MM.1S (cell line): ENCODE results near the gene PPP1R9B.

Source experiments
- DNase-seq: peaks from one replicate; pipeline ENCODE4 v3.0.0-alpha.2; 2015
- H2AFZ ChIP-seq: fragments of 300-600 bp; sonication (generic); 2 replicates; pipeline ENCODE4 v1.6.0; 2016; ENCODE audit warnings: antibody characterized with exemption, low read length
- H3F3A ChIP-seq: fragments of 300-600 bp; sonication (generic); 2 replicates; pipeline ENCODE4 v1.6.1; 2016; ENCODE audit warnings: mild to moderate bottlenecking, antibody characterized with exemption, low read length, moderate library complexity, mixed read lengths; ENCODE audit not compliant: insufficient read depth
- H3K27ac ChIP-seq: fragments of 300-600 bp; sonication (generic); 2 replicates; pipeline ENCODE4 v1.5.1; 2016; ENCODE audit warnings: mild to moderate bottlenecking, low read length
- H3K27me3 ChIP-seq: fragments of 300-600 bp; sonication (generic); replicated peaks from 2 replicates; pipeline ENCODE4 v1.6.0; 2016; ENCODE audit warnings: low read length; ENCODE audit not compliant: insufficient read depth
- H3K36me3 ChIP-seq: fragments of 300-600 bp; sonication (generic); replicated peaks from 2 replicates; pipeline ENCODE4 v1.6.1; 2016; ENCODE audit warnings: mild to moderate bottlenecking, low read length, mixed read lengths; ENCODE audit not compliant: insufficient read depth
- H3K4me1 ChIP-seq: fragments of 300-600 bp; sonication (generic); 2 replicates; pipeline ENCODE4 v1.6.1; 2016; ENCODE audit warnings: low read length, mixed read lengths
- H3K4me2 ChIP-seq: fragments of 300-600 bp; sonication (generic); 2 replicates; pipeline ENCODE4 v1.6.0; 2016; ENCODE audit warnings: low read depth, low read length
- H3K4me3 ChIP-seq: fragments of 300-600 bp; sonication (generic); 2 replicates; pipeline ENCODE4 v1.5.1; 2016; ENCODE audit warnings: low read length, mixed read lengths
- H3K79me2 ChIP-seq: fragments of 300-600 bp; sonication (generic); 2 replicates; pipeline ENCODE4 v1.6.1; 2016; ENCODE audit warnings: mixed run types, low read length, mixed read lengths
- H3K9ac ChIP-seq: fragments of 300-600 bp; sonication (generic); 2 replicates; pipeline ENCODE4 v1.6.1; 2016; ENCODE audit warnings: low read length, mixed read lengths
- H3K9me2 ChIP-seq: fragments of 300-600 bp; sonication (generic); replicated peaks from 2 replicates; pipeline ENCODE4 v1.6.1; 2016; ENCODE audit warnings: mild to moderate bottlenecking, low read length, mixed read lengths; ENCODE audit not compliant: insufficient read depth
- H3K9me3 ChIP-seq: fragments of 300-600 bp; sonication (generic); replicated peaks from 2 replicates; pipeline ENCODE4 v1.6.1; 2016; ENCODE audit warnings: mild to moderate bottlenecking, low read length, mixed read lengths; ENCODE audit not compliant: insufficient read depth
- H4K20me1 ChIP-seq: fragments of 300-600 bp; sonication (generic); 2 replicates; pipeline ENCODE4 v1.6.1; 2016; ENCODE audit warnings: mild to moderate bottlenecking, low read length, moderate library complexity, mixed read lengths; ENCODE audit not compliant: insufficient read depth
- EZH2 ChIP-seq: fragments of 300-600 bp; sonication (generic); optimal IDR thresholded peaks from 2 replicates; pipeline ENCODE3; 2017; ENCODE audit warnings: low read depth, mild to moderate bottlenecking, antibody characterized with exemption, low read length, mixed read lengths
- EZH2phosphoT487 ChIP-seq: fragments of 300-600 bp; sonication (generic); IDR thresholded peaks from 2 replicates; pipeline ENCODE4 v1.6.1; 2018; ENCODE audit warnings: antibody characterized with exemption, low read length
- TF ChIP-seq, protein P1 (sequence below): fragments of 300-600 bp; sonication (generic); IDR thresholded peaks from 2 replicates; pipeline ENCODE4 v1.5.1; 2016; ENCODE audit warnings: antibody characterized with exemption, low read length, mixed read lengths

The PPP1R9B gene

DNA sequence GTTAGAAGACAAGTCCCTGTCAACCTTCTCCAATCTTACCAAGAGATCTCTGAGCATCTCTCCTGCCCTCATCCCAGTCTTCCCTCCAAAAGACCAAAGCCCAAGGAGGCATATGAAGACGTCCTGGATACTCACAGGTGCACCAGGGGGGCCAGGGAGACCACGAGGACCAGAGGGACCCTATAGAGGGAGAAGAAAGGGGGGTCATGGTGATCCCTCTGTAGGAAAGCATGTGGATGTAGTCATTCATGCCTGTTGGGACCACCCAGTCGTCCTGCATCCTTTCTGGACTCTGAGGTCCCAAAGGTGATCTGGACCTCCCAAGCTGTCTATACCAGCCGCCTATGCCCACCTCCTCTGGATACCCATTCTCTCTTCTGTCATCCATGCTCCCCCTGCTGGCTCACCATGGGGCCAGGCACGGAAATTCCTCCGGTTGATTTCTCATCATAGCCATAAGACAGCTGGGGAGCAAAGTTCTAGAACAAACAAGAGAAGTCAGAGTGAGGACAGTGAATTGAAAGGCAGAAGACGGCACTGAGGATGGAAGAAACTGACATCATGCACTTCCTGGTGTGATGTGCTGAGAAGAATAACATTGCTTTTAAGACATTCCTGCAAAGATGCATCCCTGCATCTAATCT, 47.7 kb upstream of the PPP1R9B start:
- H3K79me2 ChIP-seq = no peaks in the 10 kb centered on the region
- peaks cover 7% of the 10 kb centered on the region; the same call in 1 of the 2 replicates for H3F3A ChIP-seq
- no peak overlapping the region for H3K9ac ChIP-seq
- H2AFZ ChIP-seq = no peak overlapping the region
- no peaks in the 10 kb centered on the region for H3K9me3 ChIP-seq
- H3K36me3 ChIP-seq = no peaks in the 10 kb centered on the region
- peak; percentile 51 for DNase-seq
- no peak overlapping the region for H3K27ac ChIP-seq
- H3K4me1 ChIP-seq = peaks cover 4% of the 10 kb centered on the region; the same call in 1 of the 2 replicates
- H4K20me1 ChIP-seq = no peaks in the 10 kb centered on the region
- H3K27me3 ChIP-seq = peaks cover 66% of the 10 kb centered on the region
- H3K4me2 ChIP-seq = no peak overlapping the region
- no peaks in the 10 kb centered on the region for H3K9me2 ChIP-seq
- TF ChIP-seq, protein P1, sequence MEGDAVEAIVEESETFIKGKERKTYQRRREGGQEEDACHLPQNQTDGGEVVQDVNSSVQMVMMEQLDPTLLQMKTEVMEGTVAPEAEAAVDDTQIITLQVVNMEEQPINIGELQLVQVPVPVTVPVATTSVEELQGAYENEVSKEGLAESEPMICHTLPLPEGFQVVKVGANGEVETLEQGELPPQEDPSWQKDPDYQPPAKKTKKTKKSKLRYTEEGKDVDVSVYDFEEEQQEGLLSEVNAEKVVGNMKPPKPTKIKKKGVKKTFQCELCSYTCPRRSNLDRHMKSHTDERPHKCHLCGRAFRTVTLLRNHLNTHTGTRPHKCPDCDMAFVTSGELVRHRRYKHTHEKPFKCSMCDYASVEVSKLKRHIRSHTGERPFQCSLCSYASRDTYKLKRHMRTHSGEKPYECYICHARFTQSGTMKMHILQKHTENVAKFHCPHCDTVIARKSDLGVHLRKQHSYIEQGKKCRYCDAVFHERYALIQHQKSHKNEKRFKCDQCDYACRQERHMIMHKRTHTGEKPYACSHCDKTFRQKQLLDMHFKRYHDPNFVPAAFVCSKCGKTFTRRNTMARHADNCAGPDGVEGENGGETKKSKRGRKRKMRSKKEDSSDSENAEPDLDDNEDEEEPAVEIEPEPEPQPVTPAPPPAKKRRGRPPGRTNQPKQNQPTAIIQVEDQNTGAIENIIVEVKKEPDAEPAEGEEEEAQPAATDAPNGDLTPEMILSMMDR = peak; percentile 79
- no peak for TF ChIP-seq EZH2
- no peak overlapping the region for H3K4me3 ChIP-seq

DNA sequence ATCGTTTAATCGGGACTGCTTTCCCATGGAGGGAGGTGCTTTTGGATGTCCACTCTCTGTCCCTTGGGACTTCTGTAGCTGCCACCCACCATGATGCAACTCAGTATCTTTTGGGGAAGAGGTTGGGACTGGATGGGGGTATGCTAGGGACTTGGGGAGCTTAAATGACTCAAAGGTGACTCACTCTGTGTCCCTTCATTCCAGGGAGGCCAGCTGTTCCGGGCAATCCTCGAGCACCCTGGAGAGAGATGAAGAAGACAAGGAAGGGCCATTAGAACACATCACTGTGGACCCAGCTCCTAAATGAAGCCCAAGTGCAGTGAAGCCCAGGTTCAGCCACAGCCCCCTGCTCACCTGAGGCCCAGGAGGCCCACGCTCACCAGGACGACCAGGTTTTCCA, 46.3 kb upstream of the PPP1R9B start:
- Histone ChIP-seq H3K9ac (no peak overlapping the region), H2AFZ (no peak overlapping the region), H3K36me3 (no peaks in the 10 kb centered on the region), H3F3A (peaks cover 7% of the 10 kb centered on the region; the same call in 1 of the 2 replicates), H3K27ac (no peak overlapping the region), H3K4me1 (peaks cover 4% of the 10 kb centered on the region; the same call in 1 of the 2 replicates), H3K9me3 (no peaks in the 10 kb centered on the region), H3K4me3 (no peak overlapping the region), H3K9me2 (no peaks in the 10 kb centered on the region), H3K79me2 (no peaks in the 10 kb centered on the region), H3K4me2 (no peak overlapping the region), H3K27me3 (peaks cover 62% of the 10 kb centered on the region), H4K20me1 (no peaks in the 10 kb centered on the region)
- no peak for DNase-seq
- TF ChIP-seq EZH2 = no peak
- no peak for TF ChIP-seq EZH2phosphoT487
- TF ChIP-seq, protein P1 = no peak

DNA sequence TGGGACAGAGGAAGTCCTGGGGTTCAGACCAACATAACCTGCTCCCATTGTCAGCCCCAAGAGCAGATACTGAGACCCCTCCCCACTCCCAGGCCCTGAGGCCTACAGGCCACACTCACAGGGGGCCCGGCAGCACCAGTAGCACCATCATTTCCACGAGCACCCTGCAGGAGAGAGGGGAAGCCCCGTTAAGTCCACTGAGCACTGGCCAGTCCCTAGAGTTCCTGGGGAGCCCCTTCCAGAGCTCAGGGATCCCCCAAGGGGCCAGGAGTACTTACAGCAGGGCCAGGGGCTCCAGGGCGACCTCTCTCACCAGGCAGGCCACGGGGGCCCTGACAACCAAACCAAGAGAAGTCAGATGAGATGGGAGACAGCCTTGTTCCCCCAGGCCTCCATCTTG, 45.6 kb upstream of the PPP1R9B start:
- H3K9ac ChIP-seq = no peak overlapping the region
- peaks cover 62% of the 10 kb centered on the region for H3K27me3 ChIP-seq
- peaks cover 3% of the 10 kb centered on the region; the same call in 1 of the 2 replicates for H3K4me1 ChIP-seq
- no peaks in the 10 kb centered on the region for H3K79me2 ChIP-seq
- H3K9me3 ChIP-seq = no peaks in the 10 kb centered on the region
- H3K36me3 ChIP-seq = no peaks in the 10 kb centered on the region
- DNase-seq = no peak
- H3F3A ChIP-seq = peaks cover 7% of the 10 kb centered on the region; the same call in 1 of the 2 replicates
- H3K4me3 ChIP-seq = no peak overlapping the region
- no peaks in the 10 kb centered on the region for H3K9me2 ChIP-seq
- H2AFZ ChIP-seq = no peak overlapping the region
- H3K4me2 ChIP-seq = no peak overlapping the region
- no peaks in the 10 kb centered on the region for H4K20me1 ChIP-seq
- no peak overlapping the region for H3K27ac ChIP-seq
- TF ChIP-seq, protein P1 = no peak
- TF ChIP-seq EZH2 = no peak
